ENCODE data around the gene YIPF2. TPM values are rescaled to one million over a fixed set of nuclear protein-coding genes. Genes with fewer than 3 reads are reported as not detected.

Gene YIPF2
- total and polyA plus RNA-seq, 2 donors from 2014 or later = 64.7 to 70.3 TPM

DNA sequence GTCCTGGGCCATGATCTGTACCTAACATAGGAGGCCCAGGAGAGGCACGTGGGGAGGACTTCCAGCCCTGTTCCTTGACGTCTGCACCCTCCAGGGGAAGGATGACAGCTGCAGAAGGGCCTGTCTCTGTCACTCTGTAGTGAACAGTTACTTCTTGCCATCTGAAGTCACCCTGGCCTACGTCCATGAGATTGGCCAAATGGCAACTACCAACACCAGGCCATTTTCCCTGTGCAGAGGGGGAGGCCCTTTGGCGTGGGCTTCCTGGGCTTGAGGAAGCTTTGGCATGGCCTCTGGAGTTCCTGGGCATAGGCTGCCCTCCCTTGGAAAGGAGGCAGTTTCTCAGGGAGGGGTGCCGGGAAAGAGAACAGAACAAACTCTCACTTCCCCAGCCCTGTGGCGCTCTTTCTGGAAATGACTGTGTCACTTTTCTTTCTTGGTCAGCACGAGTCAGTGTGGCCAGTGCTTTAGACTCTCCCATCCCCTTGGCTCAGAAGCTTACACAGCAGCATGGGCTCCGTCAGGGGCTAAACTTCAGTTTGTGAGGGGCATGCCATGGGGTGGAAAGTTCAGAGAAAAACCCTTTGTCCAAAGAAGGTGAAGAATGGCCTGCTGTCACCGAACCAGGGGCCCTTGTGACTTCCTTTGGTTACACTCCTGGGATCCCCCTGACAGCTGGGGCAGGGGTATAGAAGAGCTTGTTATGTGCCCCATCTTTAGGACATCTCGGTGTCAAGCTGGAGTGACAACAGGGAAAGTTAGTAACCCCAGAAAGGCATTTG, 51.8 kb downstream of the YIPF2 start:
- TF ChIP-seq CTCF (IDR thresholded peaks at IDR 0.05; ENCODE audit: borderline replicate concordance, extremely low read depth, insufficient read depth) = no peak
- no peak for FAIRE-seq
- H3K9ac ChIP-seq (ENCODE audit: low read length in 3 of 3) = no peak overlapping the region
- H3K4me3 ChIP-seq (ENCODE audit: low read length in 3 of 3) = no peak overlapping the region
- no peak for DNase-seq
- intact Hi-C loops (cut with DNase I) = no loop called here
- no peak overlapping the region for H3K27ac ChIP-seq (ENCODE audit: low read depth in 2 of 2, low read length in 2 of 2)
- no peaks in the 10 kb centered on the region for H3K36me3 ChIP-seq (ENCODE audit: control insufficient read depth in 2 of 3, insufficient read depth in 3 of 3, low read length in 3 of 3)
- no peaks in the 10 kb centered on the region for H3K27me3 ChIP-seq (ENCODE audit: control insufficient read depth, insufficient read depth, low read length)
- H3K4me1 ChIP-seq (ENCODE audit: control insufficient read depth in 2 of 3, insufficient read depth in 2 of 3, low read depth in 1 of 3, low read length in 3 of 3) = peaks cover 0 to 9% (median 6%) of the 10 kb centered on the region in 3 donors
- H3K9me3 ChIP-seq (ENCODE audit: control insufficient read depth in 2 of 3, insufficient read depth in 1 of 3, low read length in 3 of 3) = peaks cover 0 to 2% (median 0%) of the 10 kb centered on the region in 3 donors

- intact Hi-C loops (cut with DNase I) = no loop called here
- DNase-seq = no peak
- TF ChIP-seq CTCF (IDR thresholded peaks at IDR 0.05; ENCODE audit: borderline replicate concordance, extremely low read depth, insufficient read depth) = no peak
- no peaks in the 10 kb centered on the region for H3K27me3 ChIP-seq (ENCODE audit: control insufficient read depth, insufficient read depth, low read length)
- H3K9ac ChIP-seq (ENCODE audit: low read length in 3 of 3) = no peak overlapping the region
- no peak for FAIRE-seq
- H3K4me1 ChIP-seq (ENCODE audit: control insufficient read depth in 2 of 3, insufficient read depth in 2 of 3, low read depth in 1 of 3, low read length in 3 of 3) = peaks cover 0 to 9% (median 1%) of the 10 kb centered on the region in 3 donors
- H3K36me3 ChIP-seq (ENCODE audit: control insufficient read depth in 2 of 3, insufficient read depth in 3 of 3, low read length in 3 of 3) = no peaks in the 10 kb centered on the region
- H3K27ac ChIP-seq (ENCODE audit: low read depth in 2 of 2, low read length in 2 of 2) = no peak overlapping the region
- no peak overlapping the region for H3K4me3 ChIP-seq (ENCODE audit: low read length in 3 of 3)
- no peaks in the 10 kb centered on the region for H3K9me3 ChIP-seq (ENCODE audit: control insufficient read depth in 2 of 3, insufficient read depth in 1 of 3, low read length in 3 of 3)
Observed at GRCh38 chr19:10874024-10874423, 54.4 kb downstream of the YIPF2 start.

DNA sequence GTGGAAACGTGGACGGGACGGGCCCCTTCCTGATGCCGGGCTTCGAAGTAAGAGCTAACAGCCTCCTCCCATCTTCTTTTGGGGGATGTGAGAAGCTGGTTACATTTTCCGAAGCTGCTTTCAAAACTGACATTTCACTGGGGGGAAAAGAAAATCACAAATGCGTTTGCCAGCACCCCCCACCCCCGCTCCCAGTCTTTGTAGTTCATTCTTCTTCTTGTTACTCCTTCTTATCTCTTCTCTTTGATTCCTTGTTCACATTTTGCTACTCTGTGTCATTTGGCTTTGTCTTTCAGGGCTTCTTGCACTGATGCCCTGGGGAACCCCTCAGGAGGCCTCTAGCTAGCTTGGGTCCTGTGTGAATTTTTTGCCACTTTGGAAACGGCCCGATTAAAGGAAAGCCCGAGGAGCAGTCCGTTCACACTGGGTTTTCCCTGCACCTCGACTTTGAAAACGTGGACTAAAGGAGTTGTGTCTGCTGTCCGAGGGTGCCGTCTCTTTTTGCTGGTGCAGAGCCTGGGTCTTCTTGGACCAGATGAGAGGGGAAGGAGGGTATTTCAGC, 55.8 kb downstream of the YIPF2 start:
- peaks cover 0 to 9% (median 0%) of the 10 kb centered on the region in 3 donors for H3K4me1 ChIP-seq (ENCODE audit: control insufficient read depth in 2 of 3, insufficient read depth in 2 of 3, low read depth in 1 of 3, low read length in 3 of 3)
- H3K36me3 ChIP-seq (ENCODE audit: control insufficient read depth in 2 of 3, insufficient read depth in 3 of 3, low read length in 3 of 3) = no peaks in the 10 kb centered on the region
- DNase-seq (peak in 1 of 5 donors; percentile 37), FAIRE-seq (no peak)
- no peak for TF ChIP-seq CTCF (IDR thresholded peaks at IDR 0.05; ENCODE audit: borderline replicate concordance, extremely low read depth, insufficient read depth)
- intact Hi-C loops (cut with DNase I) = no loop called here
- peak overlapping the region in 1 of 2 donors; percentile 17 for H3K27ac ChIP-seq (ENCODE audit: low read depth in 2 of 2, low read length in 2 of 2)
- H3K9me3 ChIP-seq (ENCODE audit: control insufficient read depth in 2 of 3, insufficient read depth in 1 of 3, low read length in 3 of 3) = no peaks in the 10 kb centered on the region
- H3K27me3 ChIP-seq (ENCODE audit: control insufficient read depth, insufficient read depth, low read length) = no peaks in the 10 kb centered on the region
- peak overlapping the region; percentile 36 to 65 (median 63) for H3K9ac ChIP-seq (ENCODE audit: low read length in 3 of 3)
- peak overlapping the region; percentile 60 to 68 (median 64) for H3K4me3 ChIP-seq (ENCODE audit: low read length in 3 of 3)

Other genes starting within 250 kb of the YIPF2 start
- 55.2 TPM for gene QTRT1, start 227.2 kb downstream of the YIPF2 start, total RNA-seq
- gene QTRT1, start 227.2 kb downstream of the YIPF2 start, polyA plus RNA-seq (ENCODE audit: insufficient read depth, low read depth, low replicate concordance) = 77.2 TPM
- gene DNM2, start 210.6 kb downstream of the YIPF2 start, total RNA-seq = 226 TPM
- 79.0 TPM for gene DNM2, start 210.6 kb downstream of the YIPF2 start, polyA plus RNA-seq (ENCODE audit: insufficient read depth, low read depth, low replicate concordance)
- gene TMED1, start 92.4 kb downstream of the YIPF2 start, total RNA-seq = 36.0 TPM
- 60.6 TPM for gene TMED1, start 92.4 kb downstream of the YIPF2 start, polyA plus RNA-seq (ENCODE audit: insufficient read depth, low read depth, low replicate concordance)
- 3.3 TPM for gene C19orf38, start 80.2 kb downstream of the YIPF2 start, total RNA-seq
- 2.4 TPM for gene C19orf38, start 80.2 kb downstream of the YIPF2 start, polyA plus RNA-seq (ENCODE audit: insufficient read depth, low read depth, low replicate concordance)
- 41.2 TPM for gene CARM1, start 57.1 kb downstream of the YIPF2 start, total RNA-seq
- 21.9 TPM for gene CARM1, start 57.1 kb downstream of the YIPF2 start, polyA plus RNA-seq (ENCODE audit: insufficient read depth, low read depth, low replicate concordance)
- 21.7 TPM for gene TIMM29, start 172 bp upstream of the YIPF2 start, total RNA-seq
- 16.8 TPM for gene TIMM29, start 172 bp upstream of the YIPF2 start, polyA plus RNA-seq (ENCODE audit: insufficient read depth, low read depth, low replicate concordance)
- gene SMARCA4, start 32.4 kb upstream of the YIPF2 start, total RNA-seq = 124 TPM
- gene SMARCA4, start 32.4 kb upstream of the YIPF2 start, polyA plus RNA-seq (ENCODE audit: insufficient read depth, low read depth, low replicate concordance) = 59.8 TPM
- gene LDLR, start 160.8 kb upstream of the YIPF2 start, total RNA-seq = 42.4 TPM
- gene LDLR, start 160.8 kb upstream of the YIPF2 start, polyA plus RNA-seq (ENCODE audit: insufficient read depth, low read depth, low replicate concordance) = 17.6 TPM
- 1.7 TPM for gene SPC24, start 227.1 kb upstream of the YIPF2 start, total RNA-seq
- gene SPC24, start 227.1 kb upstream of the YIPF2 start, polyA plus RNA-seq (ENCODE audit: insufficient read depth, low read depth, low replicate concordance) = 0.65 TPM

Measured in kidney (tissue), 14 donors.